KMS-11 (cell line): ENCODE data around the gene ZBTB20.

Experiments used
- H2AFZ ChIP-seq: fragments of 200-600 bp; sonication (generic); 2 replicates; pipeline ENCODE4 v1.6.1; 2016; ENCODE audit warnings: antibody characterized with exemption, mixed run types, low read depth
- H3K27ac ChIP-seq: fragments of 200-600 bp; sonication (generic); 2 replicates; pipeline ENCODE4 v1.6.1; 2016; ENCODE audit warnings: mild to moderate bottlenecking, mixed run types
- H3K27me3 ChIP-seq: fragments of 200-600 bp; sonication (generic); 2 replicates; pipeline ENCODE4 v1.6.1; 2017; ENCODE audit warnings: mild to moderate bottlenecking, low read depth, mixed run types, moderate library complexity; ENCODE audit not compliant: insufficient read depth
- H3K36me3 ChIP-seq: fragments of 200-600 bp; sonication (generic); 2 replicates; pipeline ENCODE4 v1.6.1; 2017; ENCODE audit warnings: mild to moderate bottlenecking, mixed run types; ENCODE audit not compliant: insufficient read depth
- H3K4me1 ChIP-seq: fragments of 200-600 bp; sonication (generic); 2 replicates; pipeline ENCODE4 v1.6.1; 2016; ENCODE audit warnings: mild to moderate bottlenecking, low read depth, mixed run types; ENCODE audit not compliant: poor library complexity, severe bottlenecking
- H3K4me2 ChIP-seq: fragments of 200-600 bp; sonication (generic); 2 replicates; pipeline ENCODE4 v1.7.0; 2016; ENCODE audit warnings: mild to moderate bottlenecking, mixed run types
- H3K4me3 ChIP-seq: fragments of 200-600 bp; sonication (generic); IDR thresholded peaks from 2 replicates; pipeline ENCODE4 v1.6.1; 2017; ENCODE audit warnings: low read depth, low read length, mixed read lengths; ENCODE audit not compliant: insufficient read depth
- H3K79me2 ChIP-seq: fragments of 200-600 bp; sonication (generic); 2 replicates; pipeline ENCODE4 v1.6.1; 2016; ENCODE audit warnings: low read depth, mixed run types; ENCODE audit not compliant: insufficient read depth
- H3K9ac ChIP-seq: fragments of 200-600 bp; sonication (generic); 2 replicates; pipeline ENCODE4 v1.6.1; 2016; ENCODE audit warnings: mild to moderate bottlenecking, mixed run types
- H4K20me1 ChIP-seq: fragments of 200-600 bp; sonication (generic); 2 replicates; pipeline ENCODE4 v1.6.1; 2016; ENCODE audit warnings: mild to moderate bottlenecking, mixed run types; ENCODE audit not compliant: insufficient read depth
- CTCF ChIP-seq: fragments of 200-600 bp; sonication (generic); conservative IDR thresholded peaks from 2 replicates; pipeline ENCODE4 v1.6.1; 2017; ENCODE audit warnings: low read depth, mild to moderate bottlenecking, antibody characterized with exemption, low read length, moderate library complexity, mixed read lengths

ZBTB20 gene

GRCh38 chr3:114363554-114364202 lies 783.4 kb downstream of the ZBTB20 start:
- no peak overlapping the region for H3K27ac ChIP-seq
- no peak overlapping the region for H3K9ac ChIP-seq
- H3K36me3 ChIP-seq, result no peaks in the 10 kb centered on the region
- no peaks in the 10 kb centered on the region for H4K20me1 ChIP-seq
- H3K4me2 ChIP-seq, result no peak overlapping the region
- no peak for TF ChIP-seq CTCF
- H2AFZ ChIP-seq, result no peak overlapping the region
- no peaks in the 10 kb centered on the region for H3K79me2 ChIP-seq
- H3K4me3 ChIP-seq, result no peak overlapping the region
- H3K4me1 ChIP-seq, result no peaks in the 10 kb centered on the region
- no peaks in the 10 kb centered on the region for H3K27me3 ChIP-seq

- no peak overlapping the region for H3K27ac ChIP-seq
- no peaks in the 10 kb centered on the region for H4K20me1 ChIP-seq
- no peak overlapping the region for H3K4me3 ChIP-seq
- no peak overlapping the region for H3K9ac ChIP-seq
- H3K27me3 ChIP-seq, result no peaks in the 10 kb centered on the region
- H3K36me3 ChIP-seq, result no peaks in the 10 kb centered on the region
- H3K79me2 ChIP-seq, result no peaks in the 10 kb centered on the region
- H2AFZ ChIP-seq, result no peak overlapping the region
- no peaks in the 10 kb centered on the region for H3K4me1 ChIP-seq
- no peak overlapping the region for H3K4me2 ChIP-seq
- peak; percentile 80 for TF ChIP-seq CTCF
Observed at GRCh38 chr3:114362815-114363214, 784.3 kb downstream of the ZBTB20 start.

GRCh38 chr3:114361391-114361790 lies 785.7 kb downstream of the ZBTB20 start:
- Histone ChIP-seq H3K4me1 (no peaks in the 10 kb centered on the region), H4K20me1 (no peaks in the 10 kb centered on the region), H3K79me2 (no peaks in the 10 kb centered on the region), H3K4me2 (no peak overlapping the region), H2AFZ (no peak overlapping the region), H3K9ac (no peak overlapping the region), H3K27ac (no peak overlapping the region), H3K4me3 (no peak overlapping the region), H3K36me3 (no peaks in the 10 kb centered on the region), H3K27me3 (no peaks in the 10 kb centered on the region)
- no peak for TF ChIP-seq CTCF

- Histone ChIP-seq H3K27me3 (no peaks in the 10 kb centered on the region), H3K36me3 (no peaks in the 10 kb centered on the region), H2AFZ (no peak overlapping the region), H3K79me2 (no peaks in the 10 kb centered on the region), H3K4me1 (no peaks in the 10 kb centered on the region), H3K4me3 (no peak overlapping the region), H3K27ac (no peak overlapping the region), H3K4me2 (no peak overlapping the region), H4K20me1 (no peaks in the 10 kb centered on the region), H3K9ac (no peak overlapping the region)
- TF ChIP-seq CTCF, result no peak
Observed at GRCh38 chr3:114356525-114356924, 790.6 kb downstream of the ZBTB20 start.
